Esophagus muscularis mucosa (tissue), 3 donors: ENCODE data around the gene CARM1.

Source experiments
- CTCF ChIP-seq, 3 experiments: fragments of 200-600 bp in 2 of 3; fragments of 450-650 bp in 1 of 3; sonication (generic) in 2 of 3; IDR thresholded peaks; one replicate each; pipeline ENCODE4 v1.5.1; 2017 to 2019; ENCODE audit warnings: antibody characterized with exemption in 3 of 3, mild to moderate bottlenecking in 2 of 3, moderate library complexity in 1 of 3
- POLR2A ChIP-seq: fragments of 450-650 bp; IDR thresholded peaks from one replicate; pipeline ENCODE4 v1.6.1; 2017; ENCODE audit warnings: antibody characterized with exemption, moderate library complexity, mild to moderate bottlenecking, low read depth
- POLR2AphosphoS5 ChIP-seq, 2 donors: sonication (generic); formaldehyde crosslinking; IDR thresholded peaks; one replicate each; pipeline ENCODE4 v1.6.1; 2017; ENCODE audit warnings: antibody characterized with exemption in 2 of 2

DNA sequence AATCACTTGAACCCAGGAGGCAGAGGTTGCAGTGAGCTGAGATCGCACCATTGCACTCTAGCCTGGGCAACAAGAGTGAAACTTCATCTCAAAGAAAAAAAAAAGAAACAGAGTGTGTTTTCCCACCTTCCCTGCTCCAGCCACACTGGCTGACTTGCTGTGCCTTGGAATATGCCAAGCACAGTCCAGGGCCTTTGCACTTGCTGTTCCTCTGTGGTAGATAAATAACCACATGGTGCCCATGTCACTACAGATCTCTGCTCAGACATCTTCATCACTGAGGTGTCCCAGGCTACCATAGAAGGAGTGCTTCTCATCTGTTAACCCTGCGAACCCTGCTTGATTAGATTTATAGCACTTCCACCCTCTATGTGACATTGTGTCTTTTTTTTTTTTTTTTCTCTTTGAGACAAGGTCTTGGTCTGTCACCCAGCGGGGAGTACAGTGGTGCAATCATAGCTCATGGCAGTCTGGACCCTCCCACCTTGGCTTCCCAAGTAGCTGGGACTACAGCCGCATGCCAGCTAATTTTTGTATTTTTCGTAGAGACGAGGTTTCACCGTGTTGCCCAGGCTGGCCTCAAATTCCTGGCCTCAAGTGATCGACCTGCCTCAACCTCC lies 99.9 kb downstream of the CARM1 start:
- TF ChIP-seq CTCF (IDR thresholded peaks at IDR 0.05) (no peak), POLR2AphosphoS5 (IDR thresholded peaks at IDR 0.05) (no peak), POLR2A (no peak)
